Right lobe of liver (tissue), 4 donors: Measurements from ENCODE around the gene DNAJB4.

Source experiments
- POLR2A ChIP-seq: fragments of 450-650 bp; IDR thresholded peaks from one replicate; pipeline ENCODE4 v1.6.1; 2017; ENCODE audit warnings: antibody characterized with exemption, mild to moderate bottlenecking
- TF ChIP-seq, protein P1 (sequence below), 4 donors: fragments of 200-600 bp in 3 of 4; fragments of 450-650 bp in 1 of 4; IDR thresholded peaks; one replicate each; pipeline versions ENCODE4 v1.5.1 to v1.8.0; 2016 to 2022; ENCODE audit warnings: antibody characterized with exemption in 4 of 4, mild to moderate bottlenecking in 2 of 4
- donor health status: DM: no; HTN: no; CAD: no.
- donor health status: DM: no; HTN: no; CAD: no.
- donor health status: DM: no; HTN: yes; CAD: no.

- TF ChIP-seq, protein P1, sequence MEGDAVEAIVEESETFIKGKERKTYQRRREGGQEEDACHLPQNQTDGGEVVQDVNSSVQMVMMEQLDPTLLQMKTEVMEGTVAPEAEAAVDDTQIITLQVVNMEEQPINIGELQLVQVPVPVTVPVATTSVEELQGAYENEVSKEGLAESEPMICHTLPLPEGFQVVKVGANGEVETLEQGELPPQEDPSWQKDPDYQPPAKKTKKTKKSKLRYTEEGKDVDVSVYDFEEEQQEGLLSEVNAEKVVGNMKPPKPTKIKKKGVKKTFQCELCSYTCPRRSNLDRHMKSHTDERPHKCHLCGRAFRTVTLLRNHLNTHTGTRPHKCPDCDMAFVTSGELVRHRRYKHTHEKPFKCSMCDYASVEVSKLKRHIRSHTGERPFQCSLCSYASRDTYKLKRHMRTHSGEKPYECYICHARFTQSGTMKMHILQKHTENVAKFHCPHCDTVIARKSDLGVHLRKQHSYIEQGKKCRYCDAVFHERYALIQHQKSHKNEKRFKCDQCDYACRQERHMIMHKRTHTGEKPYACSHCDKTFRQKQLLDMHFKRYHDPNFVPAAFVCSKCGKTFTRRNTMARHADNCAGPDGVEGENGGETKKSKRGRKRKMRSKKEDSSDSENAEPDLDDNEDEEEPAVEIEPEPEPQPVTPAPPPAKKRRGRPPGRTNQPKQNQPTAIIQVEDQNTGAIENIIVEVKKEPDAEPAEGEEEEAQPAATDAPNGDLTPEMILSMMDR (IDR thresholded peaks at IDR 0.05) = no peak
- TF ChIP-seq POLR2A = no peak
Observed at GRCh38 chr1:78032996-78033796, 28.5 kb downstream of the DNAJB4 start.
